Measurements from ENCODE around the gene RPS6KA4. TPM values are rescaled to one million over a fixed set of nuclear protein-coding genes. Genes with fewer than 3 reads are reported as not detected.

RPS6KA4 gene
- polyA plus RNA-seq, 1 donor (not counting 4 experiments of a cell fraction or from before 2014, with no cell fraction given) = 52.4 TPM

- no peak overlapping the region for H3K4me3 ChIP-seq (ENCODE audit: control insufficient read depth in 2 of 3, extremely low read depth in 1 of 3, insufficient read depth in 2 of 3, low read depth in 1 of 3, low read length in 3 of 3)
- no peak for DNase-seq (ENCODE audit: low read depth, low spot score)
- peaks cover 14% of the 10 kb centered on the region for H4K20me1 ChIP-seq (ENCODE audit: control insufficient read depth, extremely low read depth, insufficient read depth, low read length)
- H3K79me2 ChIP-seq (ENCODE audit: control insufficient read depth, insufficient read depth, low read length) = peaks cover 36% of the 10 kb centered on the region
- no peaks in the 10 kb centered on the region for H3K9me3 ChIP-seq (ENCODE audit: control insufficient read depth, low read depth, low read length)
- H3K27ac ChIP-seq (ENCODE audit: control insufficient read depth, insufficient read depth, low read length) = no peak overlapping the region
- no peak for TF ChIP-seq CTCF (optimal IDR thresholded peaks at IDR 0.05 in 1 of 3, IDR thresholded peaks at IDR 0.05 in 1 of 3, conservative IDR thresholded peaks at IDR 0.05 in 1 of 3; ENCODE audit: extremely low read depth in 1 of 3, insufficient read depth in 2 of 3, low read length in 3 of 3)
- TF ChIP-seq EZH2 (IDR thresholded peaks at IDR 0.05; ENCODE audit: low read length) = no peak
- H3K9me1 ChIP-seq (ENCODE audit: control insufficient read depth, extremely low read depth, insufficient read depth, low read length) = no peaks in the 10 kb centered on the region
- no peak overlapping the region for H3K4me2 ChIP-seq (ENCODE audit: control insufficient read depth, extremely low read depth, insufficient read depth, low read depth, low read length)
- H2AFZ ChIP-seq (ENCODE audit: control insufficient read depth, low read length) = no peak overlapping the region
- no peaks in the 10 kb centered on the region for H3K27me3 ChIP-seq (ENCODE audit: control insufficient read depth, extremely low read depth, insufficient read depth, low read length)
- dilution Hi-C loops (cut with MboI; ENCODE audit: extremely low pct_ligation_motif_present, low sequenced_read_pairs) = no loop called here
- peaks cover 18% of the 10 kb centered on the region for H3K4me1 ChIP-seq (ENCODE audit: control insufficient read depth, extremely low read depth, insufficient read depth, low read length)
- H3K9ac ChIP-seq (ENCODE audit: control insufficient read depth, extremely low read depth, insufficient read depth, low read length) = no peak overlapping the region
- H3K36me3 ChIP-seq (ENCODE audit: control insufficient read depth in 2 of 2, extremely low read depth in 1 of 2, insufficient read depth in 2 of 2, low read length in 2 of 2) = peaks cover 45 to 52% of the 10 kb centered on the region in 2 experiments
- FAIRE-seq = no peak
Measured at GRCh38 chr11:64364435-64364834, 5.5 kb downstream of the RPS6KA4 start.

DNA sequence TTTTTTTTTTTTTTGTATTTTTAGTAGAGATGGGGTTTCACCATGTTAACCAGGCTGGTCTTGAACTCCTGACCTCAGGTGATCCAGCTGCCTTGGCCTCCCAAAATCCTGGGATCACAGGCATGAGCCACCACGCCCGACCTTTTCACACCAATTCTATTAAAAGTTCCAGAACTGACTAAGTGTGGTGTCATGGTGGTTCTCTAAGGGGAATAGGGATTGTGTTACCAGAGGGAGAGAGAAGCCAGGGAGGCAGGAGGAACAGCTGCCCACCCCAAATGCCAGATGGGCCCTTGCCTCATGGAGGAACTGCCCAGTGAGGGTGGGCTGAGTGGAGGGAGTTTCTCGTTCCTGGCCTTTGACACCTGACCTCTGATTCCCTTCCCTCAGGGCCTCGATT lies 5.9 kb downstream of the RPS6KA4 start:
- FAIRE-seq = no peak
- H3K4me3 ChIP-seq (ENCODE audit: control insufficient read depth in 2 of 3, extremely low read depth in 1 of 3, insufficient read depth in 2 of 3, low read depth in 1 of 3, low read length in 3 of 3) = no peak overlapping the region
- peaks cover 31% of the 10 kb centered on the region for H3K79me2 ChIP-seq (ENCODE audit: control insufficient read depth, insufficient read depth, low read length)
- no peak for DNase-seq (ENCODE audit: low read depth, low spot score)
- TF ChIP-seq EZH2 (IDR thresholded peaks at IDR 0.05; ENCODE audit: low read length) (no peak), CTCF (optimal IDR thresholded peaks at IDR 0.05 in 1 of 3, IDR thresholded peaks at IDR 0.05 in 1 of 3, conservative IDR thresholded peaks at IDR 0.05 in 1 of 3; ENCODE audit: extremely low read depth in 1 of 3, insufficient read depth in 2 of 3, low read length in 3 of 3) (no peak)
- peaks cover 46 to 52% of the 10 kb centered on the region in 2 experiments for H3K36me3 ChIP-seq (ENCODE audit: control insufficient read depth in 2 of 2, extremely low read depth in 1 of 2, insufficient read depth in 2 of 2, low read length in 2 of 2)
- peaks cover 14% of the 10 kb centered on the region for H4K20me1 ChIP-seq (ENCODE audit: control insufficient read depth, extremely low read depth, insufficient read depth, low read length)
- peaks cover 14% of the 10 kb centered on the region for H3K4me1 ChIP-seq (ENCODE audit: control insufficient read depth, extremely low read depth, insufficient read depth, low read length)
- no peak overlapping the region for H3K9ac ChIP-seq (ENCODE audit: control insufficient read depth, extremely low read depth, insufficient read depth, low read length)
- H3K9me3 ChIP-seq (ENCODE audit: control insufficient read depth, low read depth, low read length) = no peaks in the 10 kb centered on the region
- H3K9me1 ChIP-seq (ENCODE audit: control insufficient read depth, extremely low read depth, insufficient read depth, low read length) = no peaks in the 10 kb centered on the region
- H3K27me3 ChIP-seq (ENCODE audit: control insufficient read depth, extremely low read depth, insufficient read depth, low read length) = no peaks in the 10 kb centered on the region
- no peak overlapping the region for H2AFZ ChIP-seq (ENCODE audit: control insufficient read depth, low read length)
- dilution Hi-C loops (cut with MboI; ENCODE audit: extremely low pct_ligation_motif_present, low sequenced_read_pairs) = no loop called here
- H3K4me2 ChIP-seq (ENCODE audit: control insufficient read depth, extremely low read depth, insufficient read depth, low read depth, low read length) = no peak overlapping the region
- no peak overlapping the region for H3K27ac ChIP-seq (ENCODE audit: control insufficient read depth, insufficient read depth, low read length)
